HG03378 (cell line): ENCODE data around the gene TNFSF4.

Experiments used
- ATAC-seq: cut with Tn5 transposase; IDR thresholded peaks from one replicate; pipeline ENCODE4 v1.9.1; 2021; ENCODE audit warnings: mild to moderate bottlenecking, moderate library complexity; ENCODE audit not compliant: unreplicated experiment

The TNFSF4 gene

GRCh38 chr1:173212952-173213491 is 5.9 kb upstream of the TNFSF4 start:
- peak; percentile 80 for ATAC-seq

DNA sequence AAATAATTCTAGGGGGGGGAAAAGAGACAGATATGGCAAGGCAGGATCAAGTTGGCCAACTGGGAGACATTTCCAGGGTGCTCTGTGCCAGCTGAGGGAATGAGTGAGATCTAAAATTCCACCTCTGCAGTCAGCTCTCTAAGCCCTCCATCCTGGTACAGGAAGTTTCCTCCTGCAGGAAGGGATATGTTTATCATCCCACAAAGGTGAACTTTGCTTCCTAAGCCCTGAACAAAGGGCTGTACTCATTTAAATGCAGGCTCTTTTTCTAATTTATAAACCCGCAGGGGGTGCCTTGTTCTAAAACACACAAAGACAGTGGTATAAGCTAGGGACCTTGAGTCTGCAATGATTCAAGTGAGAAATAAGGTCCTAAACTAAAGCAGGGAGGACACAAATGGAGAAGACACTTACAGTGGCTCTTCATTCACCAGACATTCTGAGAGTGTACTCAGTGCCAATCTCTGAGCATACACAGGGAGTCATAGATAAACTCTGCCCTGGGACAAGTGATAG is 3.6 kb upstream of the TNFSF4 start:
- no peak for ATAC-seq

DNA sequence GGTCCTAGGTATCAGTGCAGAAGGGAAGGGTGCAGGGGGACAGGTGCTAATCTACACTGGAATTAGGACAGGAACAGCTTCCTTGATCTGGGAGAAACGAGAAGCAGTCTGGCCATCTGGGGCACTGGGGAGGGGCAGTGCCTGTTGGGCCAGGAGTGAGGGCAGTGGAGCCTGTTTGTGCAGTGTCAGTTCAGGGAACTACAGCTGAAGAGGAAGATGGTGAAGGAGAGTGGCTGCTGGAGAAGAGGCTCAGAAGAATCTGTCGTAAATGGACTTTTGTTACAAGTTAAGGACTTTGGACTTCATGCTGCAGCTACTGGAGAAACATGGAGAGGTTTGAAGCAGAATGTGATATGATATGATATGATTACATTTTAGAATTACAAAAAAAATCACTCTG is 3.2 kb upstream of the TNFSF4 start:
- no peak for ATAC-seq

- no peak for ATAC-seq
Measured at GRCh38 chr1:173208868-173209267, 1.7 kb upstream of the TNFSF4 start.

GRCh38 chr1:173208146-173208545 is 1.0 kb upstream of the TNFSF4 start:
- ATAC-seq: no peak

DNA sequence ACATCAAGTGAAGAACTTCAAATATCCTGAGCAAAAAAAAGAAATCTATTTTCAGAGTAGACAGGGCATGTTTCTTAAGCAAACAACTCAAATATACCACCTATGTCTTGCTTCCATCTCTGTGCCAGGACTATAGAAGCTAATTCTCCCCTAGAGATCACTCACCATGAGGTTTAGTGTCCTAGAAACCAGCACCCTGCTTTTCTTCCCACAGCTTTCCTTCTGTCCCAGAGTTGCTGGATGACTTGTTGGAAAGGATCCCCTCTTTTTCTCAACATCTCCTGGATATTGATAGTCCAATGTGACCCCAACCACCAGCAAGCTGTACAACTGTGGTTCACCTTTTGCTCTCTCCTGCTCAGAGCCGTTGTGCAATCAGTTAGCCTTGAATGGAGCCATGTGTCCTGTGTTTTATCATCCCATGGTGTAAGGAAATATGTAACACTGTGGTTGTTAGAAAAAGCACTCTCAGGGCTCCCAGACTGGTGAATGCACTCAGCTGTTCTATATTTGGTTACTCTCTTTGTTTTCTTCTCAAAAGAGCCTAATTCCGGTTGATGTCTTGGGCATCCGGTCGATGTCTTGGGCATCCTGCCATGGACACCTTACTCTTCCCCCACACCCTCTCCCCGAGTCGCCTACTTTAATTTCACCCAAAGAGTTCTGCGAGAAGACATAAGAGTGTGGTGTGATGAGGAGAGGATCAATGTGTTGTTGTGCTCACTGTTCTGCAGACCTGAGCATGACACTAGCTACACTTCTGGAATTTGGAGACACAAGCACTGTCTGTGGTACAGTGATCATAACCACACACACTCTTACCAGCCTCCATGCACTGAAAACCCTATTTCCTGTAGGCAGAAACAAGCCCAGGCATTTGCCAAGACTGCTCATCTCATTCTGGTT is 1.7 kb downstream of the TNFSF4 start:
- no peak for ATAC-seq

DNA sequence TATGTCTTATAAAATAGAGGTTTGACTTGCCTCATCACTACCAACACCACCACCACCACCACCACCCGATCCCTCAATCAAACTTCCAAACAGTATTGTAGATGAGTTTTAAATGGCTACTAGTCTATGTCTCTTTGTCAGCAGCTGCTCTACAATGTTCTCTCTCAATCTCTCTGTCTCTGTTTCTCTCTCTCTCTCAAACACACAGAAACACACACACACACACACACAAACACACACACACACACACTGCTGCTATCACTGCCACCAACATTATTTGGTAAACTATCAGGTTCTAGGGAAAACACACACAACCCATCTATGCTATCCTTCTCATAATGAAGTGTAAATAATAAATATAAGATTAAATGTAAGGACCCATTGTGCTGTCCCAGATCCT is 2.4 kb downstream of the TNFSF4 start:
- no peak for ATAC-seq

DNA sequence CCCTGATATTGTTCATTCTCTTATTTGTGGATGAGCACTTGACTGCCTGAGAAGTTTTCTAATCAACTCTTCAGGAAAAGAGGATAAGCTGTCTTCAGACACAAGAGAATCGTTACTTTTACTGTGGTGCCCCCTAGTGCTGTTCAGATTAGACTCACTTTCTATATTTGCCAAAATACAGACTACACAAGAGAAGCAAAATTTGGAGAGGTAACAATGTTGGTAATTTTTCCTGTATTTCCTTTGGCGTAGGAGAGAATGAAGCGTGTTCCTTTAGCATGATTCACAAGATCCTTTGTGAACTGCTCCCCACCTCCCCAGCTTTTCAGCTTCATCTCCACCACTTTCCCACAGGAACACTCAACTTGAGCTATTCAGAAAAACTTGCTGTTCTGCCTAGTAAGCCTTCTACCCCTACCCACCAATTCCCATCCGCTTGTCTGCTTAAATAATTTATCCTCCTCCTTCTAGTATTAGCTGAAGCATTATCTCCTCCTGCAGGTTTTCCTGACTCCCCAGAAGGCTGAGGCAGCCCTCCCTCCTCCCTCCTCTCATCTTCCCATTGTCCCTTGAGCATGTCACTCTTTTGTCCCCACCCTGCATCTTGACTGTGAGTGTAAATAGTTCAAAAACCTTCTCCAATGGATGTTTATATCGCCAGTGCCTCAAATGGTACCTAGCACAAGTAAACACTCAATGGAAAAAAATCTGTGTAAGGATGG is 4.5 kb downstream of the TNFSF4 start:
- no peak for ATAC-seq

GRCh38 chr1:173201969-173202368 is 5.2 kb downstream of the TNFSF4 start:
- no peak for ATAC-seq

DNA sequence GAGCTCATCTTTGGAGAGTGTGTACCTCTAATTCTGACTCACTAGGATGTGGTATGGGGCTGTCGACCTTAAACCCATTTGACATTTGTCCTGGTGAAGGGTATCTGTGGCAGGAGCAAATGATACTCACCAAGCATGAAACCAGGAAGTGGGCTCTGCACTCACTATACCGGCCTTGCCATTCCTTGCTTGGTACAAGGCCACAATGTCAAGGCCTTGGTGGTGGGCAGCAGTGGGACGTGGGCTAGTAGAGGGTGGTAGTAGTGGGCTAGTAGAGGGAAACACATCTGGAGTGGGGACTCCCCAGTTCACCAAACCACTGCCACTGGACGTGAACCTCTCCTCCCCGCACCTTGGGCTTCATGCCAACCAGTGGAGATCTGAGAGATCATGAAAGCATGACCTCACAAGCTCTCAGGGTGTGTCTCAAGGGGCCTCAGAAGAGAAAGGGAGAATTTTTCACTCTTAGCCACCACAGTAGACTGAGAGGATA is 11.5 kb downstream of the TNFSF4 start:
- ATAC-seq: peak; percentile 84

- ATAC-seq: no peak
Measured at GRCh38 chr1:173193639-173194038, 13.5 kb downstream of the TNFSF4 start.

DNA sequence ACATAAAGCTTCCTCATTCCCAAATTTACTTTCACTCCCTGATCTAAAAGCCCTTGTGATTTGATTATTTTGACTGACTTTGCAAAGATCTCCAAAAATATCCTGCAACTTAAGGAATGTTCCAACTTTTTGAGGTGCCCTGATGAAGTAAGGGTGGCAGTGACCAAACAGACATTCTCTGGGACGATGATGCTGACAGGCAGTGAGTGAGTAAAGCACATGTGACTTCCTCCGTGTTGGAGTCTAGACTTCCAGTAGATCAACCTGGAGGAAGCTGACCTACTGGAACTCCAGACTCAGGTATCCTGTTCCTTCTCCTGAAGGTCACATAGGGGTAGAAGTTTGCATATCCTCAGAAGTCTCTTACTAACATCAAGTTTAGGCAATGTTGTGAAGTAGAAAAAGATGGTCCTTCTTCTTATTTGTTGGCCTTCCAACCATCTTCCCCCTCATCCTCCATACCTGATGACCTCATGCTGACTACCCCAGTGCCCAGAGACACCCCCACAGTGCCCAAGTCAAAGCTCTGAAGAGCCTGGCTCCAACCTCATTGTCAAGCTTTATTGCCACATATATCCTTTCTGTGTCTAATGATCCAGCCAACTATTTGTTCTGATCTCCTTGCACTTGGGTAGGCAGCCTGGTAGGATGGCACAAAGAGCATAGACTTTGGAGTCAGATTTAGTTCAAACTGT is 16.0 kb downstream of the TNFSF4 start:
- no peak for ATAC-seq

GRCh38 chr1:173190101-173190936 is 16.8 kb downstream of the TNFSF4 start:
- no peak for ATAC-seq

GRCh38 chr1:173187671-173188237 is 19.4 kb downstream of the TNFSF4 start:
- no peak for ATAC-seq

- ATAC-seq: no peak
Measured at GRCh38 chr1:173181791-173182190, 25.3 kb downstream of the TNFSF4 start.

DNA sequence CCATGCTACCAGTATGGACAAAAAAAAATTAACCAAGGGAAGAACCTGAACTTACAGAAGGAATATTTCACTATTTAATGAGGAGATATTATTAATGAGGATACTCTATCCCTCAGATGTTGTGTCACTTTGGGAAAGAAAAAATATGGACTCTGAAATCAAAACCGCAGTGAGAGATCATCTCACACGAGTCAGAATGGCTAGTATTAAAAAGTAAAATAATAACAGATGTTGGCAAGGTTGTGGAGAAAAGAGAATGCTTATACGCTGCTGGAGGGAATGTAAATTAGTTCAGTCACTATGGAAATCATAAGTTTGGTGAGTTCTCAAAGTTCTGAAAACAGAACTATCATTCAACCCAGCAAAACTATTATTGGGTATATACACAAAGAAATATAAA is 30.9 kb downstream of the TNFSF4 start:
- ATAC-seq: no peak

- ATAC-seq: no peak
Measured at GRCh38 chr1:173175514-173176145, 31.5 kb downstream of the TNFSF4 start.

DNA sequence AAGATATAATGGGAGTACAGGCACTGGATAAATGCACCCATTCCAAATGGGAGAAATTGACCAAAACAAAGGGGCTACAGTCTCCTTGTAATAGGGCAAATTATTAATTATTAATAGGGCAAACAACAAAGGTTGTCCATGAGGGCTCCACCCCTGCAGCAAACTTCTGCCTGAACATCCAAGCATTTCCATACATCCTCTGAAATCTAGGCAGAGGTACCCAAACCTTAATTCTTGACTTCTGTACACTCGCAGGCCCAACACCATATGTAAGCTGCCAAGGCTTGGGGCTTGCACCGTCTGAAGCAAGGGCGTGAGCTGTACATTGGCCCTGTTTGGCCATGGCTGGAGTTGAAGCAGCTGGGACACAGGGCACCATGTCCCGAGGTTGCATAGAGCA is 33.7 kb downstream of the TNFSF4 start:
- ATAC-seq: no peak

DNA sequence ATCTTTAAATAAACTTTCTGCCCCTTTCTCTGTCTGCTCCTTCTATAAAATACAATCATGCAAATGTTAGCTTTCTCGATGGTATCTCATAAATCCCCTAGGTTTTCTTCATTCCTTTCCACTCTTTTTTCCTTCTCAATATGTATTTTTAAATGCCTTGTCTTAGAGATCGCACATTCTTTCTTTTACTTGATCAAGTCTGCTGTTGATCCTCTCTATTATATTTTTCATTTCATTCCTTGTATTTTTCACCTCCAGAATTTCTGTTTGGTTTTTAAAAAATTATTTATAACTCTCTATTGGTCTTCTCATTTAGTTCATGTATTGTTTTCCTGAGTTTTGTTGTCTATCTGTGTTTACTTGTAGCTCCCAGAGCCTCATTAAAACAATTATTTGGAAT is 36.0 kb downstream of the TNFSF4 start:
- ATAC-seq: no peak
